Activated CD8-positive, alpha-beta memory T cell treated with anti-CD3 and anti-CD28 coated beads, Interleukin-2, amount 50 U/mL, for 24 hours (primary cell): ENCODE data around the gene NPB.

ENCODE experiments used
- DNase-seq: peaks from one replicate; pipeline ENCODE4 v3.0.0-alpha.2; 2020; ENCODE audit errors: extremely low read depth

NPB gene

DNA sequence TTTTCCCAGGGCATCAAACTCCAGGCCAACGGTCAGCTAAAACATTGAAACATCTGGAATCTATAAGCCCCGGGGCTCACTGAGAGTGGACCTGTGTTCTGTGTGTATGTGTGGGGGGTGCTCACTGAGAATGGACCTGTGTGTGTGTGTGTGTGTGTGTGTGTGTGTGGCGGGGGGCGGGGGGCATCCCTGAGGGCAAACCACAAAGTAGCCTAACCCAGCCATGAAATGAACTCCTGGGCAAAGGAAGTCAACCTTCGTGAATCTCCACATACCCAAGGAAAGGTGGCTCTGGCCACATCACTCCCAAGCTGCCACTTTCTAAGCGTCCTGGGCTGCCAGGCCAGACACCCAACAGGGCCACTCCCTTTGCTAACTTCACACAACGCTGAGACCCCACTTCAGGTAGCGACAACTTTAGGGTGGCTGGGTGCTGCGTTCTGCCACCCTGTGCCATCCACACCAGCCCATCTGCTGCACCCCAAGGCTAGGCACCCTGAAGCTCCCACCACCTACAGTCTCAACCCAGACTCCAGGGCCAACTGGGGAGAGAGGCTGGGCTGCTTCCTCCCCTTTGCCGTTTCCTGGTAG, 23.9 kb downstream of the NPB start:
- DNase-seq, result no peak

DNA sequence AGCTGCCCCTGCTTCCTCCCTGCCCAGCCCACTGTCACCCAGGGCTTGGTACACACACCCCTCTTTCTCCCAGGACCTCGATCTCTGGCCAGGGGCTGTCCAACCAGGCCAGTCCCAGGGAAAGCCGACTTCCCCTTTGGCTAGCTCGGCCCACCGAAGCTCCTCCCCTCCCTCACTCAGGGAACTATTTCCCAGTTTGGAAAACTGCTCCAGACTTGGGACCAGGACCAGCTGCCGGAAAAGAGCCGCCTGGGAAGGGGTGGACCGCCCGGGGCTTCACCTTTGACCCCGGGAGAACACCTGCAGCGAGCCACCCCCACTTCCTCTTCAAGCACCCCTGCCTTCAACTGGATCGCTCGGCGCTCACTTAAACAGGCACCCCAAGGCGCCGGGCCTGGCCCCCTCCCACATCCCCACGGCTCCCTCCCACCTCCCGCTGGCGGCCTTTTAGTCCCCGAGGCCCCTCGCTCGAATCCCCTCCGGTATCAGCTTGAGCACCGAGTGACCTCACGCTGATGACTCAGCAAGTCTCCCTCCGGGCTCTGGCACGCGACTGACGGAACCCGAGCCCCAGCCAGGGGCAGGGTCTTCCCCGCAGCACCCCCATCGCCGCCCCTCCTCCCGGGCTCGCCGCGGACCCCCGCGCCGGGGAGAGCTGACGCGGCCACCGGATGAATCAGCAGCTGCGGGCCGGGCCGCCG, 24.6 kb downstream of the NPB start:
- DNase-seq, result no peak

DNA sequence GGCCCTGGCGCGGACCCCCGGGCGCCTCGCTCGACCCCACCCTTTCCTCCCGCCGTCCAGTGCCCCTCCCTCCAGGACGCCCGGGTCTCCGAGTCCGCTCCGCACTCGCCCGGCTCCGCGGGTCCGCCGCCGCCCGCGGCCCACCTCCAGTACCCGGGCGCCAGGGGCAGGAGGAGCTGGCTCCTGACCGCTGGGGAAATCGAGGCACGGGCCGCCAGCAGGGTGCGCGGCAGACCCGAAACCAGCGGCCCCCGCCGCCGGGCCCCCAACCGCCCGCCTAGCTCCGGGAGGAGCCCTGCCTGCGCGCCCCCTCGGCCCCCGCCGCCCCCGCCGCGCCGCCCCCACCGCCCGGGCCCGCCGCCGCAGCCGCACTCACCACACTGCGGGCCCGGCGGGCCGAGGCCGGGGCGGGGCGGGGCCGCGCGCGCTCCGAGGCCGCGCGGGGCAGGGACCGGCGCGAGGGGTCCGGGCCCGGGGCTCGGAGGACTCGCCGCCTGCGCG, 25.2 kb downstream of the NPB start:
- no peak for DNase-seq

DNA sequence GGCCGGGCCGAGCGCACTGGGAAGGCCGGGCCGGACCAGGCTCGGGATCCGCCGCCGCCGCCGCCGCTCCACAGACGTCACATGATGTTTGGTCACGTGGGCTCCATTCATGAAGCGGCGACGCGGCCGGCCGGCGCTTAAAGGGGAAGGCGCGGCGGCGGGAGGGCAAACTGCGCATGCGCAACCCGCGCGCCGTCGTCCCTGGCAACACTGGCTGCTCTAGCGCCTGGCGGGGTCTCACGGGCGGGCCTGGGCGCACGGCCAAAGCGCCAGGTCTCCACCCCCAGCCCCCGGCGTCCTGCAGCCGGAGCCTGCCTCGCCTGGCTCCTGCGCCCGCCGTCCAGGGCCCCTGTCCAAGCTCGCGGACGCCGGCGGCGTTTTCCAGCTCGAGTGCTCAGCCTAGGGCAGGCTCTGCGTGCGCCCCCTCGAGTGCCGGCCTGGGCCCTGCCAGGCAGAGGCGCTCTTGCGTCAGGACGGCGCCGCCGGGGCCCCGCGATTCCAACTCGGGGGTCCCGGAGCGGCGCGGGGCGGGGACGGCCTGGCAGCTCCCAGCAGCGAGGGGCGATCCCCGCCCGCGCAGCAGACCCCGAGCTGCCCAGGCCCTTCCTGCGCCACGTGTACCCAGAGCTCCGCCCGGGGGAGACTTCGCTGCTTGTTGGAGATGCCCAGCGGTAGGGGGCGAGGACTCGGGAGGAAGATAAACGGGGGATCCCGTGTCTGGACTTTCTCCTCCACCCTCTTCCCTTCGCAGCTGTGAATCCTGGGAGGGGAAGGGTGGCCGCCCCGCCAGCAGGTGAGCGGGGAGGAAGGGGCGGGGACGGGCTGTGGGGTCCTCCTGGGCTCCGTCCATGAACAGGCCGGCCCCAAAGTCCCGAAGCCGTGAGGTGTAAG, 25.9 kb downstream of the NPB start, which contains the start of gene MAFG:
Gene MAFG, minus strand, starts transcription at position 83 of the 891 bp plus-strand sequence. CDS start 4,550 bp downstream, outside the sequence.
- peak; percentile 68 for DNase-seq

DNA sequence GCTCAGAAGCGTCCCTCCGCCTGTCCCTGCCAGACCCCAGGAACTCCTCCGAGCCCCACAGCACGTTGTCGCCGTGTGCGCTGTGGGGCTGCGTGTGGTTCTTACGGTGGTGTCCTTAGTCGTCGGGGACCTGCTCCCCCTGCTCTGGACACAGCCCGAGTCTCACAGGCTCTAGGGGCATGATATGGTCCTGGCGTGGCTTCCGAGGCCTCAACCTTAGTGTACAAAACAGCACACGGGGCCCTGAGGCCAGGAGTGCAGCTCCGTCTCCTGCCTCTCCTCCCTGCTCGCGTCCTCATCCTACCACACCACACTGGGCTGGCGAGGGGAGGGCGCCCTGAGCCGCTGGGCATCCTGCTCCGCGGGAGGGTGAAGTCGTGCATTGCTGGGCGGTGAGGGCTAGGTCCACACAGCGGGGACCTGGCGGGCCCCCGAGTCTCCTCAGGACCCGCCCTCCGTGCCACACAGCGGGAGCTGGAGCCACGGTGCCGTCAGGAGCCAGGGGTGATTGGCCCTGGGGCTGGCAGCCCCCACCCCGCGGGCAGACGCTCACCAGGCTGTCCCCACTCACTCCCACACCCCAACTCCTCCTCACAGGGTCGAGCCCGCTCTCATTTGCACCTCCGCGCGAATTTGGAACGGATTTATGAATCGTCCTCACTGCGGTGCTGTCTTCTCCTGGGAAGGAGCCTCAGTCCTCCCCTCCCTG, 26.7 kb downstream of the NPB start:
- no peak for DNase-seq

DNA sequence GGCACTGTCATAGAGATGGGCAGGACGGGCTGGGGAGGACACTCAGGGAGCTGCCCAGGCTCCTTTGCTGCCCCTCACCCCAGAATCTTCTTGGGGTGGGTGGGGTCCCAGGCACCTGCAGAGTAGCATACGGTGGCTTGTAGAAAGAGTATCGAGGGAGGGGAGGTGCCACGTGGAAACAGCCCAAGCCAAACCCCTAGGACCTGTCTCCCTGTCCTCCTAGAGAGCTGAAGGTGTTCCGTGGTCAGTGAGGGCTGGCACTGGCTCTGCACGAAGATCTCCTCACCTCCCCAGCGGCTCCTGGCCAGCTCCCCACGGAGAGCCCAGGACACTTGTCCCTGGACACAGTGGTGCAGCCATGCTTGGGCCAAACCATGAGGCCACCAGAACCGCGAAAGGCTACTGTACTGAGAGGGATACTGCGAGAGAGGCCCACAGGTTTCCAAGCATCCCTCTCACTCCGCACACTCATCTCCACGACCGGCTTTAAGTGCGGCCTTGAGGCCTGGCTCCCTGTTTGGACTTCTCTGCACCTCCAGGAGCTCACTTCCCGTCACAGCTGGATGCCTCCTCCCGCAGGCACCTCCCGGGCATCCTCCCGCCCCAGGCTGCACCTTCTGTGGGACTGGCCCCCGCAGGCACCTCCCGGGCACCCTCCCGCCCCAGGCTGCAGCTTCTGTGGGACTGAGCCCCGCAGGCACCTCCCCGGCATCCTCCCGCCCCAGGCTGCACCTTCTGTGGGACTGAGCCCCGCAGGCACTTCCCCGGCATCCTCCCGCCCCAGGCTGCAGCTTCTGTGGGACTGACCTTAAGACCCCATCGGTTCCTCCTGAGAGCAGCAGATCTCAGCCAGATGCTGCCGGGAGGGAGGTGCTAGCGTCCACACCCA, 27.5 kb downstream of the NPB start:
- DNase-seq, result no peak

DNA sequence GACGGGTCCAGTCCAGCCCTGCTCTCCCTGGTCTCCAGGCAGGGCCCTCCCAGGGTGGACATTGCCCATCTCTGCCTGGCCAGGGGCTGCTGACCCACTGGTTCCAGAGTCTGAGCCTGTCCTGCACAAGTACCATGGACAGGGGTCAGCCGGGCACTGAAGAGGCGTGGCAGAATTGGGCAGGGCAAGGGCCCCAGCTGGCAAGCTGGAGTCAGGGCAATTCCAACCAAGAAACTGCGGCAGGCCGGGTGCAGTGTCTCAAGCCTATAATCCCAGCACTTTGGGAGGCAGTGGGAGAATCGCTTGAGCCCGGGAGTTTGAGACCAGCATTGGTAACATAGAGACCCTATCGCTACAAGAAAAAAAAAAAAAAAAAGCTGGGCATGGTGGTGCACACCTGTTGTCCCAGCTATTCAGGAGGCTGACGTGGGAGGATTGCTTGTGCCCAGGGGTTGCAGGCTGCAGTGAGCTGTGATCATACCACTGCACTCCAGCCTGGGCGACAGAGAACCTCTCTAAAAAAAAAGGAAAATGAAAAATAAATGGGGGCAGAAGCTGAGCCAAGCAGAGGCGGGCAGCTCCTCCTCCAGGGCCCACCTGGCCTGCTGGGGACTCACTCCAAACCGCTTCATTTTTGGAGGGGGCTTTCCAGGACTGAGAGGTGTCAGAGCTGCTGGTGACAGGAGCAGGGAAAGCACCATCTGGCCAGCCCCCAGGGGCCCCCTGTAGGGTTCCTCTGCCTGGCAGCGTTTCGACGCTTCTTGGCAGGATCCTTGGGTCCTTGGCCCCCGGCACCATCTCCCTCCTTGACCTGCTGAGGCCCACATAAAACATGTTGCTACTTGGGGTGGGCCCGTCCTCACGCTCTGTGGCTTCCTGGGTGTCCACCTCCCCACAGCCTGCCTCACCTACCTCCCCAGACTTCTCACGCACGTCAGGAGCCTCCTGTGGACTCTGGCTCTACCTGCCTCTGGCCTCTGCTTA, 28.4 kb downstream of the NPB start:
- DNase-seq, result no peak

DNA sequence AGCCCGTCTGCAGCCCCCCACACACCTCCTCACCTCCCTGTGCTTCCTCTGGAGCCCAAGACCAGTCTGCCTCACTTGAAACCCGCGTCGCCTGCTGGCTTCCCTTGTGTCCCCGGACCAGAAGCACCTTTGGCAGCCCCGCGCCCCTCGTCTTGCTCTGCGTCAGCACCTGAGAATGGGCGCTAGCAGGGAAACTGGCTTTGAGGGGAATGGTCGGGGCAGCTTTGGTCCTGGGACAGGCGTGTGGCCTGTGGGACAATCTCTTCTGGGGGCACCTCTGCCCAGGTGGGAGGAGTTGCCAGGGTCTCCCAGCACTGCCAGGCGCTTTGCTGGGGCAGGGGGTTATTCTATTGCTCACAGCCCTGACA, 29.1 kb downstream of the NPB start:
- DNase-seq, result no peak

DNA sequence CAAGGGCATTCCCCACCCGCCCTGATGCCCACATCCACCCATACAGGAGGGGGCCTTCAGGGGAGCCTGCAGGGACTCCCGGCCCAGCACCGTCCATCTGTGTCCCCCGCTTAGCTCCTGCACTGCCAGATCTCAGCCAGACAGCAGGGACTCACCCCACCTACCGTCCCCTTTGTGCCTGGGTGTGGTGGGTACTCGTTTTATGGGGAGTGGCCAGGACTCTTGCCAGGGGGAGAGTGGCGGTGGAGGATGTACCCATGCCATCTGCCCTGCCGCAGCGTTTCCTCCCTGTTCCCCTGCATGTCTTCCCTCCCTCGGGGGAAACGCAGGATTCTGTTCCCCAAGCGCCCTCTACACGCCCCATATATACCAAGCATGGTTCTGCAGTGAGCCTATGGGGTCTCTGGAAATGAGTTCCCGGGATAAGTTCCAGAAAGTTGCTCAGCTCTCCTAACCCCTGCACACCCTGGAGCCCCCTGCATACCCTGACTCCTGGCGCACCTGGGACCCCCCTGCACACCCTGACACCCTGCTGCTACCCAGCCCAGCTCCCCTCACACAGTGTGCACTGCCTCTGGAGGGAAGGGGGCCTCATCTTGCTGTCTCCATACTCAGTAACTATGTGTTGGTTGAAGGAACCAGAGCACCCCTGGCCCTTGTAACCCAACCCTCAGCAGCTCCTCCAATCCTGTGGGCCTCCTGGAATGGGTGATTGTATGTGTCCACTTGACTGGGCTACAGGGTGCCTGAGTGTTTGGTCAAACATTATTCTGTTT, 29.7 kb downstream of the NPB start:
- no peak for DNase-seq

DNA sequence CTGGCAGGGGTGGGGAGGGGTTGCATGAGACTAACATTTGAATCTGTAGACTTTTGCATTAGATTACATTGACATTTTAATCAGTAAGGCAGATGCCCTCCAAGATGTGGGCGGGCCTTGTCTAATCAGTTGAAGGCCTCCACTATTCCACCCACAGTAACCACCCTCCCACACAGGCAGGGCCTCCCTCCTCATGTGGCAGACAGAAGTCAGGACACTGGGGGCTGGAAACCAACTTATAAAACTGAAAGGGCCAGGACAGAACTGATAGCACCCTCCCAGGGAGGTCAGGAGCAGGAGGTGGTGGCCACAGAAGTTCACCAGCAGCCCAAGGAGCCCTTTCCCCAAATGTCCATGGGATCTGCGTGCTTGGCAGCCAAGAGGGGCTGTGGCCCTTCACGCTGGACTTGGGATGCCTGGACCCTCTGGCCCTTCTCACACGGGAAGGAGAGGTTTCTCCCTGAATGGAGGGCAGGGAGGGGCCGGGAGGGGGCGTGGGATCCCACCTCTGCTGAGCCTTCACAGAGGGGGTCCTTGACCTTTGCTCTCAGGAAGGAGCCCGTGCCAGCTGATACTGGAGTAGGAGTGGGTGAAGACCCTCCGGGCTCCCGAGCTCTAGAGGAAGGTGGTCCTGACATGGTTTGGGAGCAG, 30.4 kb downstream of the NPB start:
- DNase-seq, result no peak

DNA sequence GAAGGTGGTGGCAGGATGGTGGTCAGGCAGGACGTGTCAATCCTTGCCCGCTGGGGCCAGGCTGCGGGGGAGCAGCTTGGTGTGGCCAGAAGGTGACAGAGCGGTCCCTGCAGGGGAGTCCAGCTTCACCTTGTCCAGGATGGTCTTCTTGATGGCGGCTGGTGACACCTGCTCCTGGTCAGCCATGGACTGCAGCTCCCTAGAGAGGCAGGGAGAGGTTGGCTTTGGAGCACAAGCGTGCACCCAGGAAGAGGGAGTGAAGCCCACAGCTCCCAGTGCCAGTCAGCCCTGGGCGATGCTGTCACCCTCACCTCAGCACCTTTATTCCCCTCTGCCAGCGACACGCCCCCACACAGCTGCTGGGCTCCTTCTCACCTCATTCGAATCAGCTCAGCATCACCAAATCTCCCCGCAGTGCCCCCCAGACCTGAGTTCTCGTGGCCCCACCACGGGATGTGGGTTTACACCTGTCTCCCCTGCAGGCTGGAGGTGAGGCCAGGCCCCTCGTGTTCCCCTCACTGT, 31.2 kb downstream of the NPB start:
- no peak for DNase-seq

DNA sequence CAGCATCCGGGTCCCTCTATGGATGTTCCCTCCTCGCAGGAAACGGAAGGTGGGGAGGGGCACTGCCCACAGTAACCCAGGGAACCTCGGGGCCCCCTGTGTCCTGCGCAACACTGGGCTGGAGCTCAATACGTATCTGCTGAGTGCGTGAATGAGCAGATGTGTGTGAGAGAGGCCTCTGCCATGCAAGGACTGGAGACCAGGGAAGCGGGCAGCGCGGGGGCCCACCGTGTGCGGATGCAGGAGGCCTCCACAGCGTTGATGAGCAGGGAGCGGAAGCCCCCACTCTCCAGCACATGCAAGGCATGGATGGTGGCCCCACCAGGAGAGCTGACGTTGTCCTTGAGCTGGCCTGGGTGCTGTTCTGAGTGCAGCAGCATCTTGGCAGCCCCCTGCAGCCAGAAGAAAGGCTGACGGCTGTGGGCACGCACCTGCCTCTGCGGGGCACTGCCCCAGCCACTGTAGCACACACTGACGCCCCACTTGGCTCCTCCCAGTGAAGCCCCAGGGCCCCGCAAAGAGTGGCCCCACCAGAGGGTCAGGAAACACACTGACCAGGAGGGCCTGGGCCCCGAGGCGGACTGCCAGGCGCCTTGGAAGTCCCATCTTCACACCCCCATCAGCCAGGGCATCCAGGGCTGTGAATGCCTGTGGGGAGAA, 32.2 kb downstream of the NPB start:
- no peak for DNase-seq

DNA sequence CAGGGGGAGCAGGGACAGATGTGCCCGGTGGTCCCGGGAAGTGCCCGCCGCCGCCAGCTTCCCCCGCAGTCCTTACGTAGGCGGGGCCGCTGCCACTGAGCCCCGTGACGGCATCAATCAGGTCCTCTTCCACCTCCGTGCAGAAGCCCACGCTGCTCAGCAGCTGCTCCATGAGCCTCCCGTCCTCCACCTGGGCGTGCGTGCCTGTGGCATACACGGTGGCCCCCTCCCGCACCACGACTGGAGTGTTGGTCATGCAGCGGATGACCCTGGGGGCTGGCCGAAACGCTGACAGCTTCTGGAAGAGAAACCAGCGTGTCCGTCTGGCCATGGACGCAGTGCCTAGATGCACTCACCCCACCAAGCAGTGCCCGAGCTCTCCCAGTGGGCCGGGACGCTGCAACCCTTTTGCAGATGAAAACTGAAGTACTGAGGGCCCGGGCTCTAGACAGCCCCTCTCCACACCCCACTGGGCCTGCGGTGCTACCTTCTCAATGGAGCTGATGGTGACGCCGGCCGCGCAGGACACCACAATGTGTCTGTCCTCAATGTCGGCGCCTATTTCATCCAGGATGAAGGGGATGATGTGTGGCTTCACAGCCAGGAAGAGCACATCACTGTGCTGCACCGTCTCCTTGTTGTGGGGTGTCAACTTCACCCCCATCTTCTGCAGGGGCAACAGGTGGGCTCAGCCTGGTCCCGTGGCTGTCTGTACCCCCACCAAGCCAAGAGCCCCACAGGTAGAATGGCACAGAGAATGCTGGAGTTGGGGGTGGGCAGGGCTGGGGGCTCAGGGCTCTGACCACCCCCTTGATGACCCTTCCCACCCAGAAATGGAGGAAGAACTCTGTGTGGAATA, 33.0 kb downstream of the NPB start:
- DNase-seq, result no peak

DNA sequence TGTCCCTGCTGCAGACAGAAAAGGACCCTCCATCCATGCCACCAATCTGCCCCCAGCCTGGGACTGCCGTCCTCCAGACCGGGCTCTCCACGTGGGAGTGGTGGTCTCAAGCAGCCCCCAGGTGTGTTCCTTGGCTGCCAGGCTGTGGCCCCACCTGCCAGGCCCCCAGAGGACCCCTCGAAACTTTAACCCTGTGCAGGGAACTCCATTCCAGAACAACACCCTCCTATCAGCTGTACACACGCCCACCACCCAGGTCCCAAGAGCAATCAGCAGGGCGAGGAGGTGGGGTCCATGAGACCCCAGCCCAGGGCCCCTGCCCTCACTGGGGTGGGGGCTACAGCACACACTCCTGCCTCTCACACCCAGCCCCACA, 33.7 kb downstream of the NPB start:
- DNase-seq, result no peak

DNA sequence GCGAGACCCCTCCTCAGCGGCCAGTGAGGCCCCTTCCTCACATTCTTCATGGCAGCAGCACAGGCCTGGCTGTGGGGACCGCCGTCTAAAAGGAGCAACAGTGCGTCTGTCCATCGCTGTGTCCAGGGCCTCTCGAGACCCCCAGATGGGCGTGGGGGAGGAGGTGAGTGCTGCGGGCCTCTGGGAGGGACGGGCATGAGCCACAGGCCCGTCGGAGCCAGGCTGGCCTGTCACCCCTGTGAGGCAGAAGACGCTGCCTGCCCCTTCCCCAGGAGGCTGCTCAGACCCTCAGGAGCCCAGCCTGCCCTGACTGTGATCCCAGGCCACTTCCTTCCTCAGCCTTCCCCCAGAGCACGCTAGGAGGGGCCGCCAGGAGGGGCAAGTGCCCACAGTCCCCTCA, 37.2 kb downstream of the NPB start:
- DNase-seq, result no peak

DNA sequence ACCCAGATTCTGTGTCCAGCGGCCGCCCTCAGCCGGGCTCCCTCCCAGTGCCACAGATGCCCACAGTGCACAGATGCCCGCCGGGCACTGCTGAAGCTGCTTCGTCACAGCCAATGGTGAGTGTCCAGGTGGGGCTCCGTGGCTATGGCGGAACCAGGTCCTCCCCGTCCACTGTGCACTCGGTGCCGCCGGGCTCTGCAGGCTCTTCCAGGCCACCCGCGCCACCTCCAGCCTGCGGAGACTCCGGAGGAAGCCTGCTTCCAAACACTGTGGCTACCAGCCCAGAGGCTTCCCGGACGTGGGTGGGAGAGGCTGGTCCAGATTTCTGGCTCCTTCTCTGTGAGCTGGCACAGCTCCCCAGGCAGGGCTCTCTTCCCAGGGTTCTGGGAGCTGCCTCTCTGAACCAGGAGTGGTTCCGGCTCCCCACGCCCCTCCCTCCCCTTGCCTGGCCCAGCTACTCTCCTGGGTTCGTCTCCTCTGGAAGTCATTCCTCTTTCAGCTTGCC, 37.9 kb downstream of the NPB start:
- DNase-seq, result no peak
